NB4 (cell line): ENCODE results near the gene LCN2.

Experiments used
- CTCF ChIP-seq: IDR thresholded peaks from one replicate; pipeline ENCODE4 v1.5.1; 2012; ENCODE audit warnings: low read depth, low read length
- MAX ChIP-seq: IDR thresholded peaks from 2 replicates; pipeline ENCODE4 v1.6.1; 2011; ENCODE audit warnings: low read depth, low read length
- POLR2A ChIP-seq: IDR thresholded peaks from 2 replicates; pipeline ENCODE4 v1.6.1; 2011; ENCODE audit warnings: mild to moderate bottlenecking; ENCODE audit not compliant: insufficient read length; ENCODE audit errors: extremely low read depth

- TF ChIP-seq CTCF (no peak), POLR2A (no peak), MAX (no peak)
Measured at GRCh38 chr9:128101690-128102089, 47.6 kb upstream of the LCN2 start.
